Measurements from ENCODE around the gene LPAR6.
"Not testable (repeated sequence)": the region's sequence is repeated elsewhere in the genome, so short reads cannot be mapped to it uniquely, and the experiment has no call there.

Gene LPAR6, protein sequence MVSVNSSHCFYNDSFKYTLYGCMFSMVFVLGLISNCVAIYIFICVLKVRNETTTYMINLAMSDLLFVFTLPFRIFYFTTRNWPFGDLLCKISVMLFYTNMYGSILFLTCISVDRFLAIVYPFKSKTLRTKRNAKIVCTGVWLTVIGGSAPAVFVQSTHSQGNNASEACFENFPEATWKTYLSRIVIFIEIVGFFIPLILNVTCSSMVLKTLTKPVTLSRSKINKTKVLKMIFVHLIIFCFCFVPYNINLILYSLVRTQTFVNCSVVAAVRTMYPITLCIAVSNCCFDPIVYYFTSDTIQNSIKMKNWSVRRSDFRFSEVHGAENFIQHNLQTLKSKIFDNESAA

GRCh38 chr13:48412881-48413351 lies at the start of gene LPAR6:
TSS of gene LPAR6 (minus strand) at chr13:48413113. CDS start at chr13:48412423, 690 bp downstream.
- no peak for DNase-seq

GRCh38 chr13:48457578-48458242 lies 44.8 kb upstream of the LPAR6 start:
- DNase-seq: no peak

GRCh38 chr13:48456546-48456945 lies 43.6 kb upstream of the LPAR6 start:
- no peak for DNase-seq

- peak; percentile 4 for DNase-seq
These were observed 38.3 kb upstream of the LPAR6 start for GRCh38 chr13:48451196-48451595.

DNA sequence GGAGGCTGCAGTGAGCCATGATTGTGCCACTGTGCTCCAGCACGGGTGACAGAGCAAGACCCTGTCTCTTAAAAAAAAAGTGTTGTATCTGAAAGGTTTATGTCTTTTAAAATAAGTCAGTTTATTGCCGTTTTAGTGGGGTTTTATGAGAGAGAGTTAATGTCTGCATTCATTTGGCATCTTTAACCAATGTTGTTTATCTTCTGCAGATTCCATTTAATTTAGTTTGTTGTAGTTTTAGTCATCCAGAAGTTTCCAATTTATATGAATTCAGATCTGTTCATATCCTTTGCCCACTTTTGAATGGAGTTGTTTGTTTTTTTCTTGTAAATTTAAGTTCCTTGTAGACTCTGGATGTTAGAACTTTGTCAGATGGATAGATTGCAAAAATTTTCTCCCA lies 36.7 kb upstream of the LPAR6 start:
- DNase-seq: no peak

DNA sequence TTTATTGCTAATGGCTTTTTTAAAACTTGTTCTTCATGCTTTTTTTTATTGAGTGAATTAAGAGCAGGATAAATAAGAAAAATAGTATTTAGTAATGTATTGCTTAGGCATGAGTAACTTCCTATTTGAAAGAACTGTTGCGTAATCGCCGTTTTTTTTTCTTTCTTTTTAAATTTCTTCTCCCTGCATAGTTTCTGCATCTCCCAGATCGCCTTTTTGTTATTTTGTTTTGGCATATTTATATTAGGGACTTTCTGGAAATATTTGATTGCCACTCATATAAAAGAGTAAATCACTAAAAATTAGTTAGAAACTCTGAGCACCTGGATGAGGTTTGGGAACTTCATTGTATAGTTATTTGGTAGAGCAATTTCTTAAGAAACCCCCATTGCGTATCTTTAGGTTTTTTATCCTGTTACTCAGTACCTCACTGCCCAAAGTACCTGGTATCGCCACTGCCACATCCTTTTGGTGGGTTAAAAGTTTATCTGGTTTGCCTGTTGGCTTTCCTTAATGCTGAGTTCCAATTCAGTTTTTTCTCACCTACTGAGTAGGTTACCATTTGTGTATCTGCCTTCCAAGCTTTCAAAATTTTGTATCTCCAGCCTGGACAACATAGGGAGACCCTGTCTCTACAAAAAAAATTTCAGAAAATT lies 36.2 kb upstream of the LPAR6 start:
- no peak for DNase-seq

DNA sequence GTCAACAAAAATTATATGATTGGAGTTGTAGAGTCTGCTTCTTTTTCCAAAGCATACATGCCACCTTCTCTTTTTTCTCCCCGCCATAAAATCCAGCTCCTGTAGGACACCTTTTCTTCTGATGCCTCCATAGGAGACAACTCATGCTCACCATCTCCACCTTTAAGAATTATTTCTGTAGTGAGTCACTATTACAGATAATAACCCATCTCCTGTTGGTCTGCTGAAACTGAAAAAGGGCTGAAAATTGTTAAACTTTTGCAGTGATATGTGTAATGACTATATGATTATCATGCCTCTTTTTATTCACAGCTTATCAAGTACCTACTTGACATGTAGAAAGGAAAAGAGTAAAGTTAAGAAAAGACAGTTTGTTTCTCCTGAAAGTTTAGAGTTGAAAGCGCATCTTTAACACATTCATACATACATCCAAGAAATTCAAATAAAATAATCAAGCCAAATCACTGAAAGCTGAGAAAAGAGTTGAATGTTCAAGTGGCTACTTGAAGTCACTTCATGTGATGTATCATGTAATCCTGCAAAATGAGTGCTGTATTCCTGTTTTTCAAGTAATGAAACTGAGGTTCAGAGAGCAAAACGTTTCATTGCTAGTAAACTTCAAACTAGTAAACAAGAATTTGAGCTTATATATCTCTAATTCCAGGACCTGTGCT lies 35.5 kb upstream of the LPAR6 start:
- no peak for DNase-seq

GRCh38 chr13:48446464-48446863 lies 33.6 kb upstream of the LPAR6 start:
- no peak for DNase-seq

- DNase-seq: no peak
These were observed 30.7 kb upstream of the LPAR6 start for GRCh38 chr13:48443442-48444208.

DNA sequence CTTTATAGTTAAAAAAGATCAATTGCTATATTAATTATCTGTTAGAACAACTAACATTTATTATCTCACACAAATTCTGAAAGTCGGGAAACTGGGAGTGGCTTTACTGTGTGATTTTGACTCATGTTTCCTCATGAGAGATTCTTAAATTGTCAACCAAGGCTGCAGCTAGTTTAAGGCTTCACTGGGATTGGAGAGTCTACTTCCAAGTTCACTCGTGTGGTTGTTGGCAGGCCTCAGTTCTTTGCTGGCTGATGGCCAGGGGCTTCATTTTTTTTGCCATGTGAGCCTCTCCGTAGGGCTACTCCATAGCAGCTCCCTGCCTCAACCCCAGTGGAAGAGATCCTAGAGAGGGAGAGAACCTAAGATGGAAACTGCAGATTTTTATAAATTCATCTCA lies 24.5 kb upstream of the LPAR6 start:
- DNase-seq: no peak

- no peak for DNase-seq
These were observed 23.9 kb upstream of the LPAR6 start for GRCh38 chr13:48436661-48437288.

DNA sequence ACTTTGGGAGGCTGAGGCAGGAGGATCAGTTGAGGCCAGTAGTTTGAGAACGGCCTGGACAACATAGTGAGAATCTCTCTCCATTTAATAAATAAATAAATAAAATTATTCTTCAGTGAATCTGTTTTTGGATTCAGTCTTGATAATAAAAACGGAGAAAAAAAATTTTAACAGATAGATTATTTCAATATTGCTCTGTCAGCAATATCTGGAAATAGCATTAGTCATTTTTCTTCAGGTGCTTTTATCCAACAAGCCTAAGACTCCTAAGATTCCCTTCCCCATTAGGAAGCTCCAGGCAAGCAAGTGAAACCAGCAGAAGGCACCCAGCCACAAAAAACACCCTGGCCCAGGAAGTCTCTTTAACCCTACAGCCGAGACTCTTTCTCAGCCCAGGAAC lies 21.3 kb upstream of the LPAR6 start:
- DNase-seq: no peak

GRCh38 chr13:48431987-48432615 lies 19.2 kb upstream of the LPAR6 start:
- DNase-seq: no peak

- DNase-seq: no peak
These were observed 18.5 kb upstream of the LPAR6 start for GRCh38 chr13:48431431-48431830.

DNA sequence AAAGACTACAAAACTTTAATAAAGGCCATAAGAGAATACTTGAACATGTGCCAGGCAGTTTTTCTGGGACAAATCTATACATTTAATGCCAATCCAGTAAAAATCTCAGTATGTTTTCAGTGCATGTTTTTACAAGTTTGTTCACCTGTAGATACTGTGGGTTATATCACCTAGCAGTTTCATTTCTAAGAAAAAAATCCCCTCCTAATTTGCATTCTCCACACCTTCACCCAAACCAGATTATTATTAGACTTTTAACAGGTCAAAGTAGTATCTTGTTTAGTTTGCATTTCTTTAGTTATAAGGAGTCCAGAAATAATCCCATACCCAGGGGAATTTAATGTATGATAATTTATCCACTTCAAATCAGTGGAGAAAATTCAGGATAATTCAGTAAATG lies 17.0 kb upstream of the LPAR6 start:
- no peak for DNase-seq

GRCh38 chr13:48429036-48429435 lies 16.1 kb upstream of the LPAR6 start:
- DNase-seq: no peak

GRCh38 chr13:48426755-48427298 lies 13.9 kb upstream of the LPAR6 start:
- not testable (repeated sequence) for DNase-seq

- DNase-seq: no peak
These were observed 13.1 kb upstream of the LPAR6 start for GRCh38 chr13:48426052-48426451.

DNA sequence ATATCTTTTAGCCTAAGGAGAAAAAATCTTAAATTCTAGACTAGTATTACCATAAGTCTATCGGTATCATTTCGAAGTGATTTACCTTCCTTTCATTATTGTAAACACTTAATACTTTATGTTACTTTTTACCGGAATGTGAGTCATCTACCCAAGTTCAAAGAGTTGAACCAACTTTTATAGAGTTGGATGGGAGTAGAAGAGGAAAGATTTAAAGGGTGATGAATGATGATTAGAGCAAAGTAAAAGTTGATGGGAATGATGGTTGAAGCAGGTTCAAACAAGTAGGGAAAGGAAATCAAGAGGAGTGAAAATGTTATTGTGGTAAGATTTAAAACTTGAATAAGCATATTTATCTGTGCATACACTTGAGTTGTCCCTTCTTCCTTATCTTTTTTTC lies 11.3 kb upstream of the LPAR6 start:
- DNase-seq: no peak

DNA sequence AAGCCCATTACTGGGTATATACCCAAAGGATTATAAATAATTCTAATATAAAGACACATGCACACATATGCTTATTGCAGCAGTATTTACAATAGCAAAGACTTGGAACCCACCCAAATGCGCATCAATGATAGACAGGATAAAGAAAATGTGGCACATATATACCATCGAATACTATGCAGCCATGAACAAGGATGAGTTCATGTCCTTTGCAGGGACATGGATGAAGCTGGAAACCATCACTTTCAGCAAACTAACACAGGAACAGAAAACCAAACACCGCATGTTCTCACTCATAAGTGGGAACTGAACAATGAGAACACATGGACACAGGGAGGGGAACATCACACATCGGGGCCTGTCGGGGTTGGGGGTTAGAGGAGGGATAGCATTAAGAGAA lies 9.1 kb upstream of the LPAR6 start:
- DNase-seq: not testable (repeated sequence)

DNA sequence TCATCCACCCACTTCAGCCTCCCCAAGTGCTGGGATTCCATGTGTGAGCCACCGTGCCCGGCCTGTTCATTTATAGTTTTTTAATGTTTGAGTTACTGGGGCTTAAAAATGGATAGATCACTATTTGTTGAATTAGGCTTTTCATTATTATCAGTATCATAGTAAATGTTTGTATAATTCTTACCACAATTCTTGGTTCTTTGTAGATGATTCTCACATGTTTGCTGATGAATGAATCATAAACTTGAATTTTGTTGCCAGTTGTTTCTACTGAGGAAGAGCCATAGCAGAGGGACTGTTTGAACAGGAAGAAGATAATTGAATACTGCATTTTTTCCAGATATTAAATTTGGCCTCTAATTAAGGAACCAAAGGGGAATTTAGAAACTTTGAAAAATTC lies 2.6 kb upstream of the LPAR6 start:
- DNase-seq: no peak
